Measurements from ENCODE around the gene ZNF382.

DNA sequence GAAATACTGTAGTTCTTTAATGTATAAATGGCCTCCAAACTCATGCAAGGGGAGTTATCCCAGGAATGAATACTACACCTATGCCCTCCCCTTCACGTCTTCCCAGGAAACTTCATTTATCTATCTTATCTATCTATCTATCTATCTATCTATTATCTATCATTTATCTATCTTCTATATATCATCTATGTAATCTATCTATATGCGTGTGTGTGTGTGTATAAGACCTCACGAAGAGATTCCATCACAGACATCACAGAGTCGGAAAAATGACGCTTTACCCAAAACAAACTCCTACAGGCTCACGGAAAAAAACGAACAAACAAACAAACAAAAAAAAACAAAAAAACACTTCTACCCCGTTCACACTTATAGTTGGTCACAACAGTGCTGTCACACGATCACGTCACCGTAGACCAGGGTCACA, 32.5 kb upstream of the ZNF382 start:
- TF ChIP-seq RAD21 (IDR thresholded peaks at IDR 0.05; ENCODE audit: low read length), result no peak
- TF ChIP-seq YY1 (IDR thresholded peaks at IDR 0.05; ENCODE audit: low read depth), result no peak
- TF ChIP-seq SIN3A (IDR thresholded peaks at IDR 0.05; ENCODE audit: borderline replicate concordance, low read depth, low read length), result no peak
- TF ChIP-seq, protein P1, sequence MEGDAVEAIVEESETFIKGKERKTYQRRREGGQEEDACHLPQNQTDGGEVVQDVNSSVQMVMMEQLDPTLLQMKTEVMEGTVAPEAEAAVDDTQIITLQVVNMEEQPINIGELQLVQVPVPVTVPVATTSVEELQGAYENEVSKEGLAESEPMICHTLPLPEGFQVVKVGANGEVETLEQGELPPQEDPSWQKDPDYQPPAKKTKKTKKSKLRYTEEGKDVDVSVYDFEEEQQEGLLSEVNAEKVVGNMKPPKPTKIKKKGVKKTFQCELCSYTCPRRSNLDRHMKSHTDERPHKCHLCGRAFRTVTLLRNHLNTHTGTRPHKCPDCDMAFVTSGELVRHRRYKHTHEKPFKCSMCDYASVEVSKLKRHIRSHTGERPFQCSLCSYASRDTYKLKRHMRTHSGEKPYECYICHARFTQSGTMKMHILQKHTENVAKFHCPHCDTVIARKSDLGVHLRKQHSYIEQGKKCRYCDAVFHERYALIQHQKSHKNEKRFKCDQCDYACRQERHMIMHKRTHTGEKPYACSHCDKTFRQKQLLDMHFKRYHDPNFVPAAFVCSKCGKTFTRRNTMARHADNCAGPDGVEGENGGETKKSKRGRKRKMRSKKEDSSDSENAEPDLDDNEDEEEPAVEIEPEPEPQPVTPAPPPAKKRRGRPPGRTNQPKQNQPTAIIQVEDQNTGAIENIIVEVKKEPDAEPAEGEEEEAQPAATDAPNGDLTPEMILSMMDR (IDR thresholded peaks at IDR 0.05), result no peak
- TF ChIP-seq USF2 (IDR thresholded peaks at IDR 0.05; ENCODE audit: borderline replicate concordance, low read depth, low read length), result no peak
